NCI-H1930 (cell line): ENCODE measurements around the gene PUS7.
"Not testable (repeated sequence)": the region's sequence is repeated elsewhere in the genome, so short reads cannot be mapped to it uniquely, and the experiment has no call there.

Experiments
- DNase-seq, 2 experiments: peaks; one replicate each; lab custom pipeline; 2025; lab: John Stamatoyannopoulos, UW

PUS7 gene

DNA sequence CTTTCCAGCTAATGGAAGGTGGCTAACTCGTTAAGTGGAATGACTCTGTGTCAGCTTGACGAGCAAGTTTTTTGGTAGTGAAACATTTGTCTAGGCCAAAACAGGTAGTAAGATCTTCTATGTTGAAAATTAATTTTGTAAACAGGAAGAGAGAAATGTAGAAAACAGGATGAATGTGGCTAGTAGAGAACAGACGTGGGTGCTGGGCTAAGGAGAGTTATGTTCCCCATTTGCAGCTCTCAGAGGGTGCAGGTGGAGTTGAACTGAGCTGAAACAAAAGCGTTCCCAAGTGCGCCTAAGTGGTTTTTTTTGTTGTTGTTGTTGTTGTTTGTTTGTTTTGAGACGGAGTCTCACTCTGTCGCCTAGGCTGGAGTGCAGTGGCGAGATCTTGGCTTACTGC lies 73.9 kb downstream of the PUS7 start:
- DNase-seq: no peak

DNA sequence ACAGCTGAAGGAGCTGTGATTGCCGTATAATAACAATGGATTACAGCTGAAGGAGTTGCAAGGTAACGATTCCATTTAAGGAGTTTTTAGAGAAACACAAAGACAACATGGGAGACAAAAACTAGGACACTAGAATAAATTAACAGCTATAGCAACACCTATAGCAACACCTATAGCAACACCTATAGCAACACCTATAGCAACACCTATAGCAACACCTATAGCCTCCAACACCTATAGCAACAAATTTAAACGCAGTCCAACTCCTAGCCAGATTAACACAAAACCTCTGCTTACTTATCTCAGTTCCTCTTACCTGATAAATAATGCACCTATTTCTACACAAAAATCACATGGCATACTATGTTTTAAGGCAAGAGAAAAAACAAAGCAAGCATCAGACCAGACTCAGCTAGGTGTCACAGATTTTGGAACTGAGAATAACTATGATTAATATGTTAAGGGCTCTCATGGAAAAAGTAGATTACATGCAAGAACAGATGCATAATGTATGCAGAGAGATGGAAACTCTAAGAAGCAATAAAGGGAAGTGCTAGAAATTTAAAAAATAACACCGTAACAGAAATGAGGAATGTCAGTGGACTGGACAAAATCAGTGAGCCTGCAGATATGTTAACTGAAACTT lies 77.6 kb downstream of the PUS7 start:
- no peak for DNase-seq

DNA sequence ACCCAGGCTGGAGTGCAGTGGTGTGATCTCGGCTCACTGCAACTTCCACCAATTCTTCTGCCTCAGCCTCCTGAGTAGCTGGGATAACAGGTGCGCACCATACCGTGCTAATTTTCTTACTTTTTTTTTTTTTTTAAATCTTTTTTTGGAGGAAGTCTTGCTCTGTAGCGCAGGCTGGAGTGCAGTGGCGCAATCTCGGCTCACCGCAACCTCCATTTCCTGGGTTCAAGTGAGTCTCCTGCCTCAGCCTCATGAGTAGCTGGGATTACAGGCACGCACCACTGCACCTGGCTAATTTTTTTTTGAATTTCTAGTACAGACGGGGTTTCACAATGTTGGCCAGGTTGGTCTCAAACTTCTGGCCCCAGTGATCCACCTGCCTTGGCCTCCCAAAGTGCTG lies 79.9 kb downstream of the PUS7 start:
- DNase-seq: not testable (repeated sequence)

- DNase-seq: no peak
Measured at GRCh38 chr7:105439174-105439893, 82.7 kb downstream of the PUS7 start.

GRCh38 chr7:105438847-105439173 lies 83.3 kb downstream of the PUS7 start:
- no peak for DNase-seq

- no peak for DNase-seq
Measured at GRCh38 chr7:105438254-105438653, 83.8 kb downstream of the PUS7 start.

GRCh38 chr7:105437356-105437755 lies 84.7 kb downstream of the PUS7 start:
- not testable (repeated sequence) for DNase-seq

DNA sequence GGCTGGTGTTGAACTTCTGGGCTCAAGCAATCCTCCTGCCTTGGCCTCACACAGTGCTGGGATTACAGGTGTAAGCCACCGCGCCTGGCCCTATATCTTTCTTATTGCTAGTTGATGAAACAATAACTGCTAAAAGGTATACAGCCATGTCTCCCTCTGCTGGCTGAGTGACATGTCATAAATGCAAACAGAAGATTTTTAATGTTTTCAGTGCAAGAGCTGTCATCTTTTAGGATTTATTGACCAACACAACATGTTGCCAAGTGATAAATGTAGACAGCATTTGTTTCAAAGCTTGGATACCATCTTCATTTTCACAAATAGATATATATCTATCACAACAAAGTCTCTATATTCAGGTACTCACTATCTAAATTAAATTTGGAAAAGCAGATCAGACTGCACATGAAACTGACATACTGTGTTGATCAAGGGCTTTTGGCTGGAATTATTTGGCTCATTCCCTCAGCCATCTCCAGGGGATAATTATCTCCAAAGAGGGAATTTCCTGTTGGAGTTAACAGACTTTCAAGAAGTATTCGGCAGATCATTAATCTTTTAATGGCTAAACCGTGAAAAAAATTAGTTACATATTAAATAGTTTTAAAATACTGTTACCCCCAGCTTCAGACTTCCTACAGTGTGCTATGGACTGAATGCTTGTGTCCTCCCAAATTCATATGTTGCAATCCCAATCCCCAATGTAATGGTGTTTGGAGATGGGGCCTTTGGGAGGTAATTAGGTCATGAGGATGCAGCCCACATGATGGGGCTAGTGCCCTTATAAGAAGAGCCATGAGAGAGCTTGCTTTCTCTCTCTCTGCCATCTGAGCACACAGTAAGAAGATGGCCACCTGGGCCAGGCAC lies 92.1 kb downstream of the PUS7 start:
- DNase-seq: peak in 1 of 2 experiments; percentile 45

DNA sequence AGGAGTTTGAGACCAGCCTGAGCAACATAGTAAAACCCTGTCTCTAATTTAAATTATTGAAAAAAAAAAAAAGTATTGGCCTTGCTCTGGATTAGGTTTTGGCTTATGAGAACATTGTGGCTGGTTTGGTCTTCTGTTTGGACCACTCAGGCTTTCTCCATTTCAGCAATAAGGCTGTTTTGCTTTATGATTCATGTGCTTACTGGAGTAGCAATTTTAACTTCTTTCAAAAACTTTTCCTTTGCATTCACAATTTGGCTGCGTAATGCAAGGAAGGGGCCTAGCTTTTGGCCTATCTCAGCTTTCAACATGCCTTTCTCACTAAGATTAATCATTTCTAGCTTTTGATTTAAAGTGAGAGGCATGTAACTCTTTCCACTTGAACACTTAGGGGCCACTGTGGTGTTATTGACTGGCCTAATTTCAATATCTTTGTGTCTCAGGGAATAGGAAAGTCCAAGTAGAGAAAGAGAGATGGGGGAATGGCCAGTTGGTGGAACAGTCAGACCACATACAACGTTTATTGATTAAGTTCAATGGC lies 95.4 kb downstream of the PUS7 start:
- DNase-seq: no peak

DNA sequence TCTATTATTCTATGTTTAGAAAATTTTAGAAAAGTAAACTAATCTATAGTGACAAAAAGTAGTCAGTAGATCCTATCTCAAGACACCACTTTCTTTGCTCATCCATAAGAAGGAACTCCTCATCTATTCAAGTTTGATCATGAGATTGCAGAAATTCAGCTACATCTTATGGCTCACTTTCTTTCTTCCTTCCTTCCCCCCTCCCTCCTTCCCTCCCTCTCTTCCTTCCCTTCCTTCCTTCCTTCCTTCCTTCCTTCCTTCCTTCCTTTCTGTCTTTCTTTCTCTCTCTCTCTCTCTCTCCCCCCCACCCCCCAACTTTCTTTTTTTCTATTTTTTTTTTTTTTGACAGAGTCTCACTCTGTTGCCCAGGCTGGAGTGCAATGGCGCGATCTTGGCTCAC lies 98.1 kb downstream of the PUS7 start:
- no peak for DNase-seq

DNA sequence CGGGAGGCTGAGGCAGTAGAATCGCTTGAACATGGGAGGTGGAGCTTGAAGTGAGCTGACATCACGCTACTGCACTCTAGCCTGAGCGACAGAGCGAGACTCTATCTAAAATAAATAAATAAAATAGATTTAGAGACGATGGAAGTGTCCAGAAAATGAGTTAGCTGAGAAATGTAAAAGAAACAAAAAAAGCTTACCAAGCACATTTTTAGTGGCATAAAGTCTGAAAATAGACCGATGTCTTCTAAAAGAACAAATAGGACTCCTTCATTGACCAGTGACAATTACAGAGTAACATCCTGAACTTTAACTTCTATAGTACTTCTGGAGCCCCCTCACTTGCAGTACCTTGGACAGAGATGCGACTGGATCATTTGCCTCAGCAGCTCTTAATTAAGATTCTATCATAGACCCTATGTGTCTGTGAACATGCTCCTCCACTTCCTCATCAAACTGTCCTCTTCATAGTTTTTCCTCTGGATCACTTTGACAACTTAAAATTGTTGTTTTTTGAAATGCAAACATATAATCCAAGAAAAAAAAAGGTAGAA lies 108.1 kb downstream of the PUS7 start:
- DNase-seq: no peak

DNA sequence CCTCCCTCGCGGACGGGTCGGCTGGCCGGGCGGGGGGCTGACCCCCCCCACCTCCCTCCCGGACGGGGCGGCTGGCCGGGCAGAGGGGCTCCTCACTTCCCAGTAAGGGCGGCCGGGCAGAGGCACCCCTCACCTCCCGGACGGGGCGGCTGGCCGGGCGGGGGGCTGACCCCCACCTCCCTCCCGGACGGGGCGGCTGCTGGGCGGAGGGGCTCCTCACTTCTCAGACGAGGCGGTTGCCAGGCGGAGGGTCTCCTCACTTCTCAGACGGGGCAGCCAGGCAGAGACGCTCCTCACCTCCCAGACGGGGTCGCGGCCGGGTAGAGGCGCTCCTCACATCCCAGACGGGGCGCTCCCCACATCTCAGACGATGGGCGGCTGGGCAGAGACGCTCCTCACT lies 111.3 kb downstream of the PUS7 start:
- not testable (repeated sequence) for DNase-seq

DNA sequence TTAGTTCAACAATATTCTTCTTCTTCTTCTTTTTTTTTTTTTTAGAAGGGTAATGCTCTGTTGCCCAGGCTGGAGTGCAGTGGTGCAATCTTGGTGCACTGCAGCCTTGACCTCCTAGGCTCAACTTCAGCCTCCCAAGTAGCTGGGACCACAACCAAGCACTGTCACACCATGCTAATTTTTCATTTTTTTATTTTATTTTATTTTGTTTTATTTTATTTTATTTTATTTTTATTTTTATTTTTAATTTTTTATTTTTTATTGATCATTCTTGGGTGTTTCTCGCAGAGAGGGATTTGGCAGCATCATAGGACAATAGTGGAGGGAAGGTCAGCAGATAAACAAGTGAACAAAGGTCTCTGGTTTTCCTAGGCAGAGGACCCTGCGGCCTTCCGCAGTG lies 112.3 kb downstream of the PUS7 start:
- not testable (repeated sequence) for DNase-seq

- DNase-seq: no peak
Measured at GRCh38 chr7:105408791-105409410, 113.2 kb downstream of the PUS7 start.
